Measurements from ENCODE around the gene PAMR1.
A peak's percentile ranks its signal among the peaks of the same experiment; 100 is the strongest.

Gene PAMR1

GRCh38 chr11:35418282-35419183, 106.9 kb downstream of the PAMR1 start:
- H3K9me3 ChIP-seq (ENCODE audit: severe bottlenecking), result no peaks in the 10 kb centered on the region
- TF ChIP-seq, protein P1, sequence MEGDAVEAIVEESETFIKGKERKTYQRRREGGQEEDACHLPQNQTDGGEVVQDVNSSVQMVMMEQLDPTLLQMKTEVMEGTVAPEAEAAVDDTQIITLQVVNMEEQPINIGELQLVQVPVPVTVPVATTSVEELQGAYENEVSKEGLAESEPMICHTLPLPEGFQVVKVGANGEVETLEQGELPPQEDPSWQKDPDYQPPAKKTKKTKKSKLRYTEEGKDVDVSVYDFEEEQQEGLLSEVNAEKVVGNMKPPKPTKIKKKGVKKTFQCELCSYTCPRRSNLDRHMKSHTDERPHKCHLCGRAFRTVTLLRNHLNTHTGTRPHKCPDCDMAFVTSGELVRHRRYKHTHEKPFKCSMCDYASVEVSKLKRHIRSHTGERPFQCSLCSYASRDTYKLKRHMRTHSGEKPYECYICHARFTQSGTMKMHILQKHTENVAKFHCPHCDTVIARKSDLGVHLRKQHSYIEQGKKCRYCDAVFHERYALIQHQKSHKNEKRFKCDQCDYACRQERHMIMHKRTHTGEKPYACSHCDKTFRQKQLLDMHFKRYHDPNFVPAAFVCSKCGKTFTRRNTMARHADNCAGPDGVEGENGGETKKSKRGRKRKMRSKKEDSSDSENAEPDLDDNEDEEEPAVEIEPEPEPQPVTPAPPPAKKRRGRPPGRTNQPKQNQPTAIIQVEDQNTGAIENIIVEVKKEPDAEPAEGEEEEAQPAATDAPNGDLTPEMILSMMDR (IDR thresholded peaks at IDR 0.05; ENCODE audit: low read depth, low read length), result no peak
- H3K36me3 ChIP-seq, result peaks cover 8% of the 10 kb centered on the region
- DNase-seq, result peak; percentile 68
- no peaks in the 10 kb centered on the region for H3K27me3 ChIP-seq (ENCODE audit: insufficient read depth, low read depth, severe bottlenecking)
- peak overlapping the region; percentile 90 for H3K4me3 ChIP-seq (ENCODE audit: low read depth, low read length)
- peak overlapping the region; percentile 98 for H3K27ac ChIP-seq

DNA sequence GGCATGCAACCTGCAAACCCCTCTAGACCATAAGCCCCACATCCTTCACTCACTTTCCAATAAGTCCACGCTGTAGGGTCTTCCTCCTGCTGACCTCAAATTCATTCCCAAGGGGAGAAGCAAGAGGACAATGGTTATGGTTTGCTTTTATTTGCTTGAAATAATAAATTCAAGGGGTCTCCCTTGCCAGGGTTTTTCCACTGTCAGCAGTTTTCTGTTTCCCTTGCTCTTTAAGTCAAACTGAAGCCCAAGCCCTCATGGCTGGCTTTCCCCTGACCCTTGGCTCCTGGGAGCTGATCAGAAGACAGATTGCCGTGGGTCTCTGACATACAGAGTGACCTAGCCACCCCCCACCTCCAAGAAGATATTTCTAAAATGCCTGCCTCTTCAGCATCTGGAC, 109.9 kb downstream of the PAMR1 start:
- Histone ChIP-seq H3K27me3 (ENCODE audit: insufficient read depth, low read depth, severe bottlenecking) (no peaks in the 10 kb centered on the region), H3K4me3 (ENCODE audit: low read depth, low read length) (no peak overlapping the region), H3K9me3 (ENCODE audit: severe bottlenecking) (no peaks in the 10 kb centered on the region), H3K27ac (peak overlapping the region; percentile 78), H3K36me3 (peaks cover 8% of the 10 kb centered on the region)
- TF ChIP-seq, protein P1 (IDR thresholded peaks at IDR 0.05; ENCODE audit: low read depth, low read length), result no peak
- DNase-seq, result no peak

GRCh38 chr11:35414776-35415175, 110.6 kb downstream of the PAMR1 start:
- no peaks in the 10 kb centered on the region for H3K27me3 ChIP-seq (ENCODE audit: insufficient read depth, low read depth, severe bottlenecking)
- DNase-seq, result no peak
- TF ChIP-seq, protein P1 (IDR thresholded peaks at IDR 0.05; ENCODE audit: low read depth, low read length), result no peak
- H3K36me3 ChIP-seq, result peaks cover 8% of the 10 kb centered on the region
- peak overlapping the region; percentile 78 for H3K27ac ChIP-seq
- no peaks in the 10 kb centered on the region for H3K9me3 ChIP-seq (ENCODE audit: severe bottlenecking)
- H3K4me3 ChIP-seq (ENCODE audit: low read depth, low read length), result peak overlapping the region; percentile 22; the same call in 1 of the 2 replicates

- H3K27me3 ChIP-seq (ENCODE audit: insufficient read depth, low read depth, severe bottlenecking), result no peaks in the 10 kb centered on the region
- peaks cover 10% of the 10 kb centered on the region for H3K36me3 ChIP-seq
- TF ChIP-seq, protein P1 (IDR thresholded peaks at IDR 0.05; ENCODE audit: low read depth, low read length), result no peak
- no peaks in the 10 kb centered on the region for H3K9me3 ChIP-seq (ENCODE audit: severe bottlenecking)
- peak overlapping the region; percentile 78 for H3K27ac ChIP-seq
- peak overlapping the region; percentile 22 for H3K4me3 ChIP-seq (ENCODE audit: low read depth, low read length)
- peak; percentile 42 for DNase-seq
Measured at GRCh38 chr11:35414311-35414710, 111.1 kb downstream of the PAMR1 start.

- Histone ChIP-seq H3K27ac (peak overlapping the region; percentile 78), H3K4me3 (ENCODE audit: low read depth, low read length) (no peak overlapping the region), H3K27me3 (ENCODE audit: insufficient read depth, low read depth, severe bottlenecking) (no peaks in the 10 kb centered on the region), H3K36me3 (peaks cover 11% of the 10 kb centered on the region), H3K9me3 (ENCODE audit: severe bottlenecking) (no peaks in the 10 kb centered on the region)
- DNase-seq, result peak; percentile 73
- TF ChIP-seq, protein P1 (IDR thresholded peaks at IDR 0.05; ENCODE audit: low read depth, low read length), result no peak
Measured at GRCh38 chr11:35413598-35413997, 111.8 kb downstream of the PAMR1 start.
